ENCODE data around the gene OPRD1. TPM values are rescaled to one million over a fixed set of nuclear protein-coding genes. Genes with fewer than 3 reads are reported as not detected.
A peak's percentile ranks its signal among the peaks of the same experiment; 100 is the strongest.

OPRD1 gene
- total RNA-seq, 4 donors from 2014 or later: under 0.01 to 0.23 (median 0.15) TPM

DNA sequence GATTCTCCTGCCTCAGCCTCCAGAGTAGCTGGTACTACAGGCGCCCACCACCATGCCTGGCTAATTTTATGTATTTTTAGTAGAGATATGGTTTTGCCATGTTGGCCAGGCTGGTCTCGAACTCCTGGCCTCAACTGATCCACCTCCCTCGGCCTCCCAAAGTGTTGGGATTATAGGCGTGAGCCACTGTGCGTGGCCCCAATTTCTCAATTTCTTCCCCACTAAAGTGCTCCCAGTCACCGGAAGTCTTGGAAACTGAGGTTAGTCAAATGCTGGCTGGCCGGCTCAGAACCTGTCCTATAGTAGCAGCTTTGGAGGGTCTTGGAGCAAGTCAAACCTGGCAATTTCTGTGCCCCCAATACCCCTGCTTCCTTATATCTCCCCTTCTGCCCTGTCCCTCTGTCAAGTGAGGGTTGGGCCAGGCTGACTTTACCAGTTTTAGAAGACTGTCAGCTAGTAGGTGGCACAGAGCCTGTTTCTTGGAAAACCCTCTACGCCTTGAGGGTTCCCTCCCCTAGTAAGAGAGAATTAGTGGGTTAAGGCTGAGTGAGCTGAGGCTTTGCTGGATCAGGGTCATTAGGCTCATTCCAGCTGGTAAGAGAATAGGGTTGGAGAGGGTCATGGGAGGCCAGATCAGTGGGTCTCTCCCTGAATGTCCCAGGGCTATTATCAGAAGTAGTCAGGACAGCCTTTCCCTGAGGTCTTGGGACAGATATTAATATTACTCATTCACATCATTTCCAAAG is 94.1 kb downstream of the OPRD1 start:
- 95% methylated on average over 8 of the region's 8 CpGs for WGBS
- no peaks in the 10 kb centered on the region for H3K36me3 ChIP-seq
- DNase-seq (ENCODE audit: extremely low spot score): no peak
- TF ChIP-seq CTCF (IDR thresholded peaks at IDR 0.05) (no peak), POLR2A (IDR thresholded peaks at IDR 0.05; ENCODE audit: low read depth) (no peak), POLR2AphosphoS5 (IDR thresholded peaks at IDR 0.05) (no peak), EP300 (IDR thresholded peaks at IDR 0.05) (no peak)
- no peaks in the 10 kb centered on the region for H3K27me3 ChIP-seq
- H3K27ac ChIP-seq (replicated peaks in 1 of 4): no peak overlapping the region
- peaks cover 0 to 4% (median 0%) of the 10 kb centered on the region in 4 donors for H3K9me3 ChIP-seq
- H3K4me1 ChIP-seq: no peaks in the 10 kb centered on the region
- intact Hi-C loops (cut with DNase I): no loop called here
- H3K4me3 ChIP-seq: no peak overlapping the region

- intact Hi-C loops (cut with DNase I): no loop called here
- H3K27ac ChIP-seq (replicated peaks in 1 of 4): no peak overlapping the region
- peaks cover 0 to 3% (median 0%) of the 10 kb centered on the region in 4 donors for H3K9me3 ChIP-seq
- no peak for DNase-seq (ENCODE audit: extremely low spot score)
- no peak overlapping the region for H3K4me3 ChIP-seq
- WGBS: 97% methylated on average over 2 of the region's 2 CpGs
- no peaks in the 10 kb centered on the region for H3K36me3 ChIP-seq
- H3K27me3 ChIP-seq: no peaks in the 10 kb centered on the region
- peaks cover 5 to 8% (median 7%) of the 10 kb centered on the region in 4 donors for H3K4me1 ChIP-seq
- TF ChIP-seq POLR2AphosphoS5 (IDR thresholded peaks at IDR 0.05): no peak
- TF ChIP-seq POLR2A (IDR thresholded peaks at IDR 0.05; ENCODE audit: low read depth): no peak
- no peak for TF ChIP-seq EP300 (IDR thresholded peaks at IDR 0.05)
- TF ChIP-seq CTCF (IDR thresholded peaks at IDR 0.05): no peak
Measured at GRCh38 chr1:28909198-28909597, 97.2 kb downstream of the OPRD1 start.

DNA sequence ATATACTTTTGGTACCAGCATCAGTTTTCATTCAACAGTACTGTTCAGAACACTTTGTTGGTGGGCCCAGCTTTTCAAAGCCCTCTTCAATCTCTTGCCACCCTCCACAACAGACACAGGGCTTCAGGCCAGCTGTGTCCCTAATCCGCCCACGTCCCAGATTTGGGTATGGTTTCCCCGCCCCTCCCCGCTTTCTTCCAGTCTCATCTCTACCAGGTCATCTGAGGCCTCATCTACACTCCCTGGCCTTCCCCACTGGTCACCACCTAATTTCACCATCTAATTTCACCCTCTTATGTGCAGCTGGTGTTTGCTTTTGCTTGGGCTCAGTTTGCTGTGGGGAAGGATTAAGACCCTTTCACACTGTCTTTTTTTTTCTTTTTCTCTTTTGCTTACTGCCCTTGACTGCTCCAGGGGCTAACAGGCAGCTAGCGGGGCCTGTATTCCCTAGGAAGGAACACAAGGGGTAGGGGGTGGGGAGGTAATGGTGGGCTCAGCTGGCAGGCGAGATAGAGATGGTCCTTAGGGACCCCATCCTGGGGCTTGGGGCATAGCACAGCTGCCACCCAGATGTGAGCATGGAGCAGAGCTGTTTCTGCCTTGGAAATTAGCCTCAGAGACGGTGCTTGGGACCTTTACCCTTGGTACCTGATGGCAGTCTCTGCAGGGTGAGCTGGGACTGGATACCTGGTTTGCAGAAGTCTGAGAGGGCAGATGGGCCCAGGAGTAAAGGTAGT is 98.6 kb downstream of the OPRD1 start:
- no peak for TF ChIP-seq CTCF (IDR thresholded peaks at IDR 0.05)
- no peak for TF ChIP-seq POLR2A (IDR thresholded peaks at IDR 0.05; ENCODE audit: low read depth)
- no peak for TF ChIP-seq POLR2AphosphoS5 (IDR thresholded peaks at IDR 0.05)
- TF ChIP-seq EP300 (IDR thresholded peaks at IDR 0.05): no peak
- WGBS: 82% methylated on average over 6 of the region's 7 CpGs
- intact Hi-C loops (cut with DNase I): no loop called here
- Histone ChIP-seq H3K9me3 (no peaks in the 10 kb centered on the region), H3K4me1 (peaks cover 13 to 18% (median 16%) of the 10 kb centered on the region in 4 donors), H3K27me3 (no peaks in the 10 kb centered on the region), H3K4me3 (no peak overlapping the region), H3K27ac (replicated peaks in 1 of 4) (no peak overlapping the region), H3K36me3 (no peaks in the 10 kb centered on the region)
- no peak for DNase-seq (ENCODE audit: extremely low spot score)

- Histone ChIP-seq H3K27me3 (no peaks in the 10 kb centered on the region), H3K4me1 (peaks cover 13 to 18% (median 17%) of the 10 kb centered on the region in 4 donors), H3K4me3 (peak overlapping the region; percentile 68 to 95 (median 84)), H3K36me3 (no peaks in the 10 kb centered on the region), H3K9me3 (no peaks in the 10 kb centered on the region), H3K27ac (replicated peaks in 1 of 4) (peak overlapping the region; percentile 68 to 79 (median 72))
- TF ChIP-seq POLR2A (IDR thresholded peaks at IDR 0.05; ENCODE audit: low read depth) (no peak), EP300 (IDR thresholded peaks at IDR 0.05) (no peak), POLR2AphosphoS5 (IDR thresholded peaks at IDR 0.05) (no peak), CTCF (IDR thresholded peaks at IDR 0.05) (no peak)
- intact Hi-C loops (cut with DNase I): no loop called here
- 35% methylated on average over 9 of the region's 10 CpGs for WGBS
- DNase-seq (ENCODE audit: extremely low spot score): no peak
Measured at GRCh38 chr1:28913786-28914227, 101.8 kb downstream of the OPRD1 start.

All from esophagus muscularis mucosa (tissue), 4 donors.